Ovary (tissue), 9 donors: ENCODE results near the gene SMPX. TPM values are rescaled to one million over a fixed set of nuclear protein-coding genes. Genes with fewer than 3 reads are reported as not detected.

Experiments used
- DNase-seq, 5 donors: peaks; one replicate each; pipeline ENCODE4 v3.0.0-alpha.2; 2019 to 2020
- H3K27ac ChIP-seq, 2 donors: fragments of 200-600 bp; one replicate each; pipeline versions ENCODE4 v1.5.1 to v1.8.0; 2019 to 2022
- H3K27me3 ChIP-seq: fragments of 200-600 bp; one replicate; pipeline ENCODE4 v1.8.0; 2022
- H3K36me3 ChIP-seq: fragments of 200-600 bp; sonication (generic); one replicate; pipeline ENCODE4 v1.5.1; 2019
- H3K4me1 ChIP-seq: one replicate; pipeline ENCODE4 v1.8.1; 2013; ENCODE audit warnings: mild to moderate bottlenecking, moderate library complexity; ENCODE audit not compliant: insufficient read depth
- H3K4me3 ChIP-seq: fragments of 200-600 bp; sonication (generic); one replicate; pipeline ENCODE4 v1.5.1; 2017
- H3K9me3 ChIP-seq, 2 donors: fragments of 200-600 bp in 1 of 2; sonication (generic) in 1 of 2; one replicate each; pipeline versions ENCODE4 v1.5.1 to v1.8.1; 2013 to 2019; ENCODE audit warnings: mild to moderate bottlenecking in 1 of 2, moderate library complexity in 1 of 2
- EP300 ChIP-seq: sonication (generic); formaldehyde crosslinking; IDR thresholded peaks from one replicate; pipeline ENCODE4 v1.6.1; 2017; ENCODE audit warnings: antibody characterized with exemption
- POLR2A ChIP-seq: fragments of 450-650 bp; IDR thresholded peaks from one replicate; pipeline ENCODE4 v1.6.1; 2017; ENCODE audit warnings: antibody characterized with exemption, mild to moderate bottlenecking, moderate library complexity
- WGBS, 3 donors: extraction: QIAGEN DNeasy Blood & Tissue Kit in 1 of 3; methylation state at CpG; one replicate each; pipeline versions ENCODE4 v1.1.5 to v1.1.7; 2013 to 2017; 5-methylcytosine and 5-hydroxymethylcytosine counted together
- intact Hi-C, 4 donors: fragments of 100-400 bp; cut with DNase I; formaldehyde crosslinking; loops; one replicate each; pipeline versions ENCODE4 v1.11.0 to v1.15.1; 2022 to 2023
- polyA plus RNA-seq, 2 donors: library from polyadenylated mRNA; stranded (reverse); fragments of 200-250 nt in 1 of 2; fragments of 350-450 nt in 1 of 2; fragmentation: Illumina TruSeq in 1 of 2; extraction: RNeasy Lipid Tissue Mini Kit (QIAGEN cat#74804) in 1 of 2; gene quantifications; one replicate each; pipeline ENCODE4 v1.2.3, GENCODE V29; 2013 to 2014
- total RNA-seq, 7 donors: library from RNA; depleted of rRNA in 2 of 7; stranded (reverse); fragments of >200 nt in 2 of 7; fragmentation: NEBNext Ultra II Directional in 3 of 7; extraction: Animal tissue kit (Norgen Biotek cat#: 25700) in 3 of 7; gene quantifications; one replicate each; pipeline versions ENCODE4 v1.1.0 to v1.2.4, GENCODE V29; 2016 to 2023
- TF ChIP-seq, protein P1 (sequence below), 3 donors: fragments of 450-650 bp in 2 of 3; fragments of 200-600 bp in 1 of 3; IDR thresholded peaks; one replicate each; pipeline versions ENCODE4 v1.5.1 to v1.8.0; 2016 to 2022; ENCODE audit warnings: antibody characterized with exemption in 3 of 3, mild to moderate bottlenecking in 1 of 3
- donor health status: DM: no; HTN: no; CAD: no; lungs with moderate emphysema.
- donor health status: DM: no; HTN: no; CAD: no.
- donor health status: Bipolar disorder and iron deficiency.
- donor health status: DM: yes; HTN: yes; CAD: no.
- donor health status: DM: no; HTN: no; CAD: no.
- donor health status: DM: yes; HTN: yes; CAD: no.

Gene SMPX
- total and polyA plus RNA-seq, 9 donors = 0.43 to 1.4 (median 0.64) TPM; not detected in 1

DNA sequence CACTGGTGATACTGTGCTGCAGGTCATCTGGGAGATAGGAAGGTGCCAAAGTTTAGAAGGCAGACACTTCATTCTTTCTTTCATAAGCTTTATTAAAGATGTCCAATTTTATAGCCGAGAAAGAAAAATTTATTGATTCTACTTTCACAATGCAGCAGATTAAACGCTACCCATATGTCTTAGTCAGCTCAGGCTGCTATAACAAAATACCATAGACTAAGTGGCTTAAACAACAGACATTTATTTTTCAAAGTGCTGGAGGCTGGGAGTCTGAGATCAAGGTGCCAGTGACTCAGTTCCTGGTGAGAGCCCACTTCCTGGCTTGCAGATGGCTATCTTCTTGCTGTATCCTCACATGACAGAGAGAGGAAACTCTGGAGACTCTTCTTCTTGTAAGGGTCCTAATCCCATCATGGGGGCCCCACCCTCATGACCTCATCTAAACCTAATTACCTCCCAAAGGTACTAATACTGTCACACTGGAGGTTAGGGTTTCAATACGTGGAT is 66.4 kb downstream of the SMPX start:
- Histone ChIP-seq H3K4me3 (no peak overlapping the region), H3K27me3 (no peaks in the 10 kb centered on the region), H3K36me3 (no peaks in the 10 kb centered on the region), H3K9me3 (no peaks in the 10 kb centered on the region), H3K4me1 (no peaks in the 10 kb centered on the region), H3K27ac (no peak overlapping the region)
- TF ChIP-seq EP300 (no peak), POLR2A (no peak)
- TF ChIP-seq, protein P1, sequence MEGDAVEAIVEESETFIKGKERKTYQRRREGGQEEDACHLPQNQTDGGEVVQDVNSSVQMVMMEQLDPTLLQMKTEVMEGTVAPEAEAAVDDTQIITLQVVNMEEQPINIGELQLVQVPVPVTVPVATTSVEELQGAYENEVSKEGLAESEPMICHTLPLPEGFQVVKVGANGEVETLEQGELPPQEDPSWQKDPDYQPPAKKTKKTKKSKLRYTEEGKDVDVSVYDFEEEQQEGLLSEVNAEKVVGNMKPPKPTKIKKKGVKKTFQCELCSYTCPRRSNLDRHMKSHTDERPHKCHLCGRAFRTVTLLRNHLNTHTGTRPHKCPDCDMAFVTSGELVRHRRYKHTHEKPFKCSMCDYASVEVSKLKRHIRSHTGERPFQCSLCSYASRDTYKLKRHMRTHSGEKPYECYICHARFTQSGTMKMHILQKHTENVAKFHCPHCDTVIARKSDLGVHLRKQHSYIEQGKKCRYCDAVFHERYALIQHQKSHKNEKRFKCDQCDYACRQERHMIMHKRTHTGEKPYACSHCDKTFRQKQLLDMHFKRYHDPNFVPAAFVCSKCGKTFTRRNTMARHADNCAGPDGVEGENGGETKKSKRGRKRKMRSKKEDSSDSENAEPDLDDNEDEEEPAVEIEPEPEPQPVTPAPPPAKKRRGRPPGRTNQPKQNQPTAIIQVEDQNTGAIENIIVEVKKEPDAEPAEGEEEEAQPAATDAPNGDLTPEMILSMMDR (IDR thresholded peaks at IDR 0.05) = no peak
- intact Hi-C loops = no loop called here
- no peak for DNase-seq
- 80 to 88% (median 82%) methylated on average over 3 of the region's 3 CpGs for WGBS, 3 donors

DNA sequence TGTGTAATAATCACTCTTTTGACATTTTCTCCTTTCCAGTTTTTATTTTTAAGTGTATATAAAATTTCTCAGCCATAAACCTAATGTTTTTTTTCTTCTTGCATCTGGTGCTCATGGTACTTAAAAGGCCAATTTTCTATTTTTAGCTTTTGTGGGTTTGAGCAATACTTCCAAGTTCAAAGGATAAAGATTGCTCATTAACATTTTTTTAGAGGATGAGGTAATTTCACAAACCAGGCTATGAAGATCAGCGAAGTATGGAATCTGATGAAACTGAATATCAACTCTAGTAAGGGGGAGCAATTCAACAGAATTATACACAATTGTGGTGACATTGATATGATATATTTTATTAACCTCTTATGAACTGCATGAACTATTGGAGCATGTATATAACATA is 74.0 kb downstream of the SMPX start:
- WGBS, 3 donors = 43 to 57% (median 48%) methylated on average over 1 of the region's 1 CpG
- no peak for TF ChIP-seq POLR2A
- Histone ChIP-seq H3K36me3 (no peaks in the 10 kb centered on the region), H3K27me3 (no peaks in the 10 kb centered on the region), H3K9me3 (no peaks in the 10 kb centered on the region), H3K27ac (no peak overlapping the region), H3K4me3 (no peak overlapping the region), H3K4me1 (no peaks in the 10 kb centered on the region)
- no peak for DNase-seq
- intact Hi-C loops = no loop called here

DNA sequence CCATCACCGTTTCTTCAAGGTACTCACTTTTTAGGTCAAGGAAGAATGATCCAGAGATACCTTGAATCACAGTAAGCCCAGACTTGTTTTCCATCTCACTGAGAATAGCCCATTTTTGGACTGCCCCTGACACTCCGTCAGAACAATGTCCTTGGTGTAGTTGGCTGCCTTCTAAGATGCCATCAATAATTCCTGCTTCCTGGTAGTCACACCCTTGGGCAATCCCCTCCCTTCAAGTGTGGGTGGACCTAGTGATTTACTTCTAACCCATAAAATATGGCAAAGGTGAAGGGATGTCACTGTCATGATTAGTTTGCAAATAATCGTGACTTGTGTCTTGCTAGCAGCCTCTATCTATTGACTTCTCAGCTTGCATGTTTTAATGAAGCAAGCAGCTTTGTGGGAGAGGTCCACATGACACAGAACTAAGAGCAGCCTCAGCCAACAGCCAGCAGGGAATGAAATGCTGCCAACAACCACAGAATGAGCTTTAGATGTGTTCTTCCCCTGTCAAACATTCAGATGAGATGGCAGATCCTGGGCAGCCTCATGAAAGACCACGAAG is 79.8 kb downstream of the SMPX start:
- TF ChIP-seq POLR2A = no peak
- TF ChIP-seq, protein P1 (IDR thresholded peaks at IDR 0.05) = no peak
- no peak for TF ChIP-seq EP300
- no peaks in the 10 kb centered on the region for H3K9me3 ChIP-seq
- no peaks in the 10 kb centered on the region for H3K36me3 ChIP-seq
- H3K27ac ChIP-seq = no peak overlapping the region
- H3K4me1 ChIP-seq = no peaks in the 10 kb centered on the region
- intact Hi-C loops = no loop called here
- no peak for DNase-seq
- 42 to 53% (median 45%) methylated on average over 4 of the region's 4 CpGs for WGBS, 3 donors
- no peak overlapping the region for H3K4me3 ChIP-seq
- no peaks in the 10 kb centered on the region for H3K27me3 ChIP-seq

DNA sequence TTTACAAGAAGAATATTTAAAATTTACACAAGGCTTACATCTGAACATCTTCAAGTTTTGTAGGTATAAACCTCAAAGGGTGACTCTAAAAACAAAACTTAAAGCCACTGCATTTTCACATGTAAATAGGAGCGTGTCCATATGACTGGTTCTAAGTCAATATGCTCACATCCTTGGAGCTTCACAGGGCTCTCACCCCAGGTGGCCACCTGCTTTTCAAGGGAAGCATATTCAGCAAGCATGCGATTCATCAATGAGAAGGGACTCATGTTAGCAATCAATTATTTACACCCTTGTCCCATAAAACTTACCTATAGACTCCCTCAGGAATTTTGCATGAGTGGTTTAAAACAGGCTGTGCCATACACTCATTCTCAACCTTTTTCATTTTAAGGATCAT is 82.0 kb downstream of the SMPX start:
- intact Hi-C loops = no loop called here
- Histone ChIP-seq H3K4me3 (no peak overlapping the region), H3K36me3 (no peaks in the 10 kb centered on the region), H3K27ac (no peak overlapping the region), H3K4me1 (no peaks in the 10 kb centered on the region), H3K9me3 (no peaks in the 10 kb centered on the region), H3K27me3 (no peaks in the 10 kb centered on the region)
- DNase-seq = no peak
- TF ChIP-seq POLR2A (no peak), EP300 (no peak)
- TF ChIP-seq, protein P1 (IDR thresholded peaks at IDR 0.05) = no peak
- WGBS, 3 donors = 39 to 51% (median 43%) methylated on average over 2 of the region's 2 CpGs

DNA sequence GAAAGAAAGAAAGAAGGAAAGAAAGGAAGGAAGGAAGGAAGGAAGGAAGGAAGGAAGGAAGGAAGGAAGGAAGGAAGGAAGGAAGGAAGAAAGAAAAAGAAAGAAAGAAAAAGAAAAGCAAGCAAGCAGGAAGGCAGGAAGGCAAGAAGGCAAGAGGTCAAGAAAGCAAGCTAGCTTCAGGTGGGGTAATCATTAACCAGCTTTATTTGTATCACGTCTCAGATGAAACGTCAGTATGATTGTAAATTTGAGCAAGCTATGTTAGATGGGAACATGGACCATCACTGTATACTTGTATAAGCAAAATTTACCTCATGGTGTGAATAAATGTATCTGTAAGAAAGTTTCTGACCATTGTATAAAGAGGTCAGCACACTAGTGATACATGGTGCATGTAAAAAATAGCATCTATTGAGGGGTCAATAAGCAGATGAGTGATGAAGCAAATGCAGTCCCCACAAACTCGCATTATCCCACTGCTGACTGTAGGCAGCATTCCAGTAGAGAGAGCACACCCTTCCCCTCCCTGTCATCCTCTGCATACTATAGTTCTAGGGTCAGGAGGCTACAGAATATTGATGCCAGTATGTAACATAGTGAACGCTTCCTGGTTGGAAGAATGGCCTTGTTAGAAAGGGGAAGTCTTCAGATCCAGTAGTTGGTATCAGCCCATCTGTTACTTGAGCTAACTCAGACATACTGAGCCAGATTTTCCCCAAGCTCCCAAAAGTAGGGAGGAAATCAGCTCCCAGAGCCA is 83.3 kb downstream of the SMPX start:
- DNase-seq = no peak
- Histone ChIP-seq H3K4me3 (no peak overlapping the region), H3K27me3 (no peaks in the 10 kb centered on the region), H3K27ac (no peak overlapping the region), H3K4me1 (no peaks in the 10 kb centered on the region), H3K9me3 (no peaks in the 10 kb centered on the region), H3K36me3 (no peaks in the 10 kb centered on the region)
- intact Hi-C loops = no loop called here
- 56 to 68% (median 66%) methylated on average over 4 of the region's 4 CpGs for WGBS, 3 donors
- TF ChIP-seq EP300 (no peak), POLR2A (no peak)
- TF ChIP-seq, protein P1 (IDR thresholded peaks at IDR 0.05) = no peak
